C1 segment of cervical spinal cord (tissue), 14 donors: ENCODE results near the gene GUCY1B1.
"Not testable (repeated sequence)": the region's sequence is repeated elsewhere in the genome, so short reads cannot be mapped to it uniquely, and the experiment has no call there.

ENCODE experiments used
- DNase-seq, 14 donors: peaks; one replicate each; lab custom pipeline; 2025; lab: John Stamatoyannopoulos, UW

GUCY1B1 gene

DNA sequence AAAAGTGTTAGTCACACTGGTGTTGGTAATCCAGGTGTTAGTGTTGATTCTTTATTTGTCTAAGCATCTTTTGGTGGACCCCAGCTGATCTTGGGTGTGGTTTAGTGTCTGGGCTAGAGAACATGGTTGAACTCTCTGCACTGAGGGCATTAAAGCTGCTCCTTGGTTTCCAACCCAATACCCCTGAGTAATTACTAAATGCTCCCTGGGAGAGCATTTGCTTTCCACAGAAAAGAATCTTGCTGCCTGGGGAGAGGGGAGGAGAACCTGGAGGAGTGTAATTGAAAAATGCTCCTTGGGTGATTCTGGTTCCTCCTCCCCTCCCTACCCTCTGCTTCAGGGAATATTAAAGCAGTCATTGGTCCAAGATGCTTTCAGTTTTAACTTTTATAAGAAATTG lies 3.1 kb downstream of the GUCY1B1 start:
- no peak for DNase-seq

GRCh38 chr4:155762334-155762733 lies 3.5 kb downstream of the GUCY1B1 start:
- DNase-seq = no peak

GRCh38 chr4:155763551-155763950 lies 4.7 kb downstream of the GUCY1B1 start:
- DNase-seq = no peak

DNA sequence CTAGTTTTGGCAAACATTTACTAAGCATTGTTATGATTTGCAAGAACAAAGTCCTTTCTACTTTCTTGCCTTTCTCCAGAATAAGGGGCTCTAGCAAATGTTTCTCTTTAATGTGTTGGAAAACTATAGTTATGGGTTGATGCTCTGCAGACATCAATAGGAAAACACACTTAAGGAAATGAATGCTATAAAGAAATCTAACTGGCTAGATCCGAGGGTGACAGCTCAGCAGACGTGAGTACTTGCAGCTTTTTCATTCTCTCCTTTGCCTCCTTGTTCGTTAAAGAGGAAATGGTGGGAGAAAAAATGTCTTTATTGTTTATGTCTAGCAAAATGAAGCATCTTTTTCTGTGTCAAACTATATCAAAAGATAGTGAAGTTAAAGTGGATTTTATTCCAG lies 6.3 kb downstream of the GUCY1B1 start:
- no peak for DNase-seq

DNA sequence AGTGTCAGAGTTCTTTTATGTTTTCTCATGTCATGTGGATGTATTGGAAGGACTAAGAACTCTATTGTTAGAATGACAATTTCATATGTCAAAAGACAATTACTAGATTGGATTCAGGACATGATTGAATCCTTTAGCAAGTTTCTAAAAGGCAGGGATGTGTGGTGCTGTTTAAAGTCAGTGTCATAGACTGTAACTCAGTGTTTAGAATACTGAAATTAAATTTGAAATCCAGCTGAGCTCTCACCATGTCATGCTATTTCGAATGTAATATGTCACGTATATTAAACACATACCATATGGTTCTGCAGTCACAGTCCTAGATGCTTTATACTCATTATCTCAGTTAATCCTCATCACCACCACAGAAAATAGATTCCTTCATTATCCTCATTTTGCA lies 7.8 kb downstream of the GUCY1B1 start:
- no peak for DNase-seq

- DNase-seq = no peak
Observed at GRCh38 chr4:155768370-155768769, 9.5 kb downstream of the GUCY1B1 start.

DNA sequence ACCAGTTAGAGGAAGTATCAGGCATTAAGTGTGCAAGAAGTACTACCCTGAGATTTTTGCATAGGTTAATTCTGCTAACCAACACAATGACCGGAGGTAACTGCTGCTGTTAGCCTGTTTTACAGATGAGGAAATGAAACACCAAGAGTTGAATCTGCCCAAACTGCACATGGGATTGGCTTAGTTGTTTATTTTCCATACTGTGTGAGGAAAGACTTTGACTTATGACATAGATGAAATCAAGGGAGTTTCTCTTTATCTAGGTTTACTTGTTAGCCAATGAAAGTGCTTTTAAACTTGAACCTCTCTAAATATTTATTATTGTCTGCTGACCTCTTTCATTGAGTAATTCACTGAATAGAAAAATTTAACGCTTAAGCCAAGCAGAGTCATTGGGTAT lies 10.3 kb downstream of the GUCY1B1 start:
- DNase-seq = no peak

GRCh38 chr4:155772459-155773195 lies 13.8 kb downstream of the GUCY1B1 start:
- no peak for DNase-seq

DNA sequence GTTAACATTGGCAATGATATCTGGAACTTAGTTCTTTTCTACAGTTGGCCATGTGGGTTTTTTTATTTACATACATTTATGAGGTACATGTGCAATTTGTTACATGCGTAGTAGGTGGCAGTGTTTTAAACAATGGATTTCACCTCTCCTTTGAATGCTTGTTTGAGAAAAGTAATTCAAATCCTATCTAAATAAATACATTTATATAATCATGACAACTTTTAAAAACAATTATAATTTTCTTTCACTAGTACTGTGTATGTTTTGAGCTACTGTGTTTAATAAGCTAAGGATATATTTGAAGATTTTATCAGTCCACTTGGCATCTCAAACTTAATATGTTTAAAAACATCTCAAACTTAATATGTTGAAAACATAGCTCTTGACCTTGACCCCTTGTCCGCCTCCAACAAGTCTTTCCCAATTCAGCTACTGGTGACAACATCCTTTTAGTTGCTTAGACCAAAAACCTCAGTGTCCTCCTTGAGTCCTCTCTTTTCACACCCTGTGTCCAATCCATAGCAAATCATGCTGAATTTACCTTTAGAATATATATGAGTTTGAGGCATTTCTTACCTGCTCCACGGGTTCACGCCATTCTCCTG lies 14.5 kb downstream of the GUCY1B1 start:
- DNase-seq = no peak

- DNase-seq = no peak
Observed at GRCh38 chr4:155774033-155774432, 15.2 kb downstream of the GUCY1B1 start.

GRCh38 chr4:155777971-155778735 lies 19.3 kb downstream of the GUCY1B1 start:
- DNase-seq = no peak

GRCh38 chr4:155780775-155781174 lies 22.0 kb downstream of the GUCY1B1 start:
- DNase-seq = no peak

DNA sequence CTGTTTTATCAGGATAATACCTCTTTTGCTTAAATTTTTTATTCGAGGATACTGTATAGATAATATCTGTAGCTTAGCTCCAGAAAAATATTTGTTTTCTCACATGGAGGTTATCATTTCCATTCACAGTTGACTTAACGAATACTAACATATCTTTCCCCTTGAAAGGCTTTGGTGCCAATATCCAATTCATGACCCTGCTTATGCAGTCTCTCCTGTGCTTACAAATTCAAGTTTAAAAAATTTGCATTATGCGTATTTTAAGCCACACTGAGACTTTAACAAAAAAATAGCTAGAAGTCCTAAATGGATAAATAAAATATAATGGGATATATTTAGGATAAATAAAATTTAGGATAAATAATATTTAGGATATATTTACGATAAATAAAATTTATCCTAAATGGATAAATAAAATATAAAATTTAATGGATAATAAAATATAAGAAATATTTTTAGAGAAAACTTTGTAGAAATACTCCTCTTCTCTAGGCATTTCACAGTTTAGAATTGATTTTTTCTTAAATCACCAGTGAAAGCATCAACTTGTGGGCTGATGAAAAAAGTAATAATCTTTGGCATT lies 22.5 kb downstream of the GUCY1B1 start:
- no peak for DNase-seq

DNA sequence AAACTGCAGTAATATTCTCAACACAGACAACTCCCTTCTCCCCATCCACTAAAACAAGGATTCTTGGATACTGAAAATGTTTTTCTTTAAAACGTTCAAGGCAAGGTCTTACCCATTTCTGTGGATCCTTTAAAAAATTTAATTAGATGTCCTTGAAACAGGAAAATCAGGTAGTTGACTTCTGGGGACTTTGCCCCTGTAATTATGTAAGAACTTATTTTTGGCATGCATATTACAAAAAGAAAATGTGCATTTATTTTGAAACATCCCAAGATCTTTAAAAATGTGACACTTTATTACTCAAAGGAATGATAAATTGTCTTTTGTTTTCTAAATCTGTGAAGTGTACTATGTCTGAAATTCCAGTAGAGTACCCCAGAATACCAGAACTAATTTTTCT lies 25.8 kb downstream of the GUCY1B1 start:
- no peak for DNase-seq

- no peak for DNase-seq
Observed at GRCh38 chr4:155785828-155786227, 27.0 kb downstream of the GUCY1B1 start.

- no peak for DNase-seq
Observed at GRCh38 chr4:155787113-155787710, 28.4 kb downstream of the GUCY1B1 start.

- no peak for DNase-seq
Observed at GRCh38 chr4:155789391-155789790, 30.6 kb downstream of the GUCY1B1 start.

GRCh38 chr4:155789982-155790381 lies 31.2 kb downstream of the GUCY1B1 start:
- no peak for DNase-seq

- no peak for DNase-seq
Observed at GRCh38 chr4:155794589-155795236, 35.9 kb downstream of the GUCY1B1 start.

- no peak for DNase-seq
Observed at GRCh38 chr4:155795991-155796390, 37.2 kb downstream of the GUCY1B1 start.

- DNase-seq = not testable (repeated sequence)
Observed at GRCh38 chr4:155797581-155797980, 38.8 kb downstream of the GUCY1B1 start.
